ENCODE data around the gene MED13. TPM values are rescaled to one million over a fixed set of nuclear protein-coding genes. Genes with fewer than 3 reads are reported as not detected.

Gene MED13, protein sequence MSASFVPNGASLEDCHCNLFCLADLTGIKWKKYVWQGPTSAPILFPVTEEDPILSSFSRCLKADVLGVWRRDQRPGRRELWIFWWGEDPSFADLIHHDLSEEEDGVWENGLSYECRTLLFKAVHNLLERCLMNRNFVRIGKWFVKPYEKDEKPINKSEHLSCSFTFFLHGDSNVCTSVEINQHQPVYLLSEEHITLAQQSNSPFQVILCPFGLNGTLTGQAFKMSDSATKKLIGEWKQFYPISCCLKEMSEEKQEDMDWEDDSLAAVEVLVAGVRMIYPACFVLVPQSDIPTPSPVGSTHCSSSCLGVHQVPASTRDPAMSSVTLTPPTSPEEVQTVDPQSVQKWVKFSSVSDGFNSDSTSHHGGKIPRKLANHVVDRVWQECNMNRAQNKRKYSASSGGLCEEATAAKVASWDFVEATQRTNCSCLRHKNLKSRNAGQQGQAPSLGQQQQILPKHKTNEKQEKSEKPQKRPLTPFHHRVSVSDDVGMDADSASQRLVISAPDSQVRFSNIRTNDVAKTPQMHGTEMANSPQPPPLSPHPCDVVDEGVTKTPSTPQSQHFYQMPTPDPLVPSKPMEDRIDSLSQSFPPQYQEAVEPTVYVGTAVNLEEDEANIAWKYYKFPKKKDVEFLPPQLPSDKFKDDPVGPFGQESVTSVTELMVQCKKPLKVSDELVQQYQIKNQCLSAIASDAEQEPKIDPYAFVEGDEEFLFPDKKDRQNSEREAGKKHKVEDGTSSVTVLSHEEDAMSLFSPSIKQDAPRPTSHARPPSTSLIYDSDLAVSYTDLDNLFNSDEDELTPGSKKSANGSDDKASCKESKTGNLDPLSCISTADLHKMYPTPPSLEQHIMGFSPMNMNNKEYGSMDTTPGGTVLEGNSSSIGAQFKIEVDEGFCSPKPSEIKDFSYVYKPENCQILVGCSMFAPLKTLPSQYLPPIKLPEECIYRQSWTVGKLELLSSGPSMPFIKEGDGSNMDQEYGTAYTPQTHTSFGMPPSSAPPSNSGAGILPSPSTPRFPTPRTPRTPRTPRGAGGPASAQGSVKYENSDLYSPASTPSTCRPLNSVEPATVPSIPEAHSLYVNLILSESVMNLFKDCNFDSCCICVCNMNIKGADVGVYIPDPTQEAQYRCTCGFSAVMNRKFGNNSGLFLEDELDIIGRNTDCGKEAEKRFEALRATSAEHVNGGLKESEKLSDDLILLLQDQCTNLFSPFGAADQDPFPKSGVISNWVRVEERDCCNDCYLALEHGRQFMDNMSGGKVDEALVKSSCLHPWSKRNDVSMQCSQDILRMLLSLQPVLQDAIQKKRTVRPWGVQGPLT (N-terminal part only)
- 10 to 100 TPM; 24.3 to 69.0 (median 51.0) TPM for total RNA-seq

DNA sequence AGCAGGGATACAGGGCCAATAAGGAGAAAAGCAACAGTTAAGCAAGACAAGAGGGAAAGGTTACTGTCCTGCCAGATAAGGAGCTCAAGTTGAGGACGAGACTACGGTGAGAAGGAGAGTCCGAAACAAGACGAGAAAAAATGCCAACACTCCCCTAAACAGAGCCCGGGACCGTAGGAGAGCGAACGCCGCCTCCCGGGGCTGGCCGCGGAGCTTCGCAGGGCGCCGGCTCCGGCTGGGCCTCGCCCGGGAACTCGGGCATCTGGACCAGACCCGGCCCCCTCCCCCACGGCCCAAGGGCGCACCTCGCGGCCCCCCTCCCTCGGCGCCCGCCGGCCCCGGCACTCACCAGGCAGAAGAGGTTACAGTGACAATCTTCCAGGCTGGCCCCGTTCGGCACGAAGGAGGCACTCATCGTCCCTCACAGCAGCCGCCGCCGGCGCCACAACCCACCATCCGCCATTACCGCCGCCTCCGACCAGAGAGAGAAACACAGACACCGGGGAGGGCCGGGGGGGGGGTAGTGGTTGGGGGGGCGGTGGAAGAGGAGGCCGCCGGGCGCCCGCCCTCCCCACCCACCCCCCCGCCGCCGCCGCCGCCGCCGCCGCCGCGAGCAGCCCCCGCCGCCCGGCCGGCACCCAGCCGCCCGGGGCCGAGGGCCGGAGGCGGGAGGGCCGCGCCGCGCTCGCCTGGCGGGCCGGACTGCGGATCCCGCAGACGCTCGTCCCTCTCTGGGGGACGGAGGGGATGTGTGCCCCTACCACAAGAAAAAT is at the start of gene MED13:
TSS of gene MED13 (minus strand) at position 488 of the 773 bp plus-strand sequence. CDS start at position 415, 73 bp downstream.
- TF ChIP-seq, protein P1, sequence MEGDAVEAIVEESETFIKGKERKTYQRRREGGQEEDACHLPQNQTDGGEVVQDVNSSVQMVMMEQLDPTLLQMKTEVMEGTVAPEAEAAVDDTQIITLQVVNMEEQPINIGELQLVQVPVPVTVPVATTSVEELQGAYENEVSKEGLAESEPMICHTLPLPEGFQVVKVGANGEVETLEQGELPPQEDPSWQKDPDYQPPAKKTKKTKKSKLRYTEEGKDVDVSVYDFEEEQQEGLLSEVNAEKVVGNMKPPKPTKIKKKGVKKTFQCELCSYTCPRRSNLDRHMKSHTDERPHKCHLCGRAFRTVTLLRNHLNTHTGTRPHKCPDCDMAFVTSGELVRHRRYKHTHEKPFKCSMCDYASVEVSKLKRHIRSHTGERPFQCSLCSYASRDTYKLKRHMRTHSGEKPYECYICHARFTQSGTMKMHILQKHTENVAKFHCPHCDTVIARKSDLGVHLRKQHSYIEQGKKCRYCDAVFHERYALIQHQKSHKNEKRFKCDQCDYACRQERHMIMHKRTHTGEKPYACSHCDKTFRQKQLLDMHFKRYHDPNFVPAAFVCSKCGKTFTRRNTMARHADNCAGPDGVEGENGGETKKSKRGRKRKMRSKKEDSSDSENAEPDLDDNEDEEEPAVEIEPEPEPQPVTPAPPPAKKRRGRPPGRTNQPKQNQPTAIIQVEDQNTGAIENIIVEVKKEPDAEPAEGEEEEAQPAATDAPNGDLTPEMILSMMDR (IDR thresholded peaks at IDR 0.05): no peak
- TF ChIP-seq POLR2A (IDR thresholded peaks at IDR 0.05): peak in 1 of 4 donors; percentile 8
- no peak for DNase-seq
- H3K4me3 ChIP-seq: peak within 1 kb of the TSS; percentile 95 to 99 (median 98)
- WGBS, 2 donors: 1 to 2% methylated on average over 12 to 21 of the region's 79 CpGs
- peaks cover 9 to 45% (median 9%) of the 10 kb centered on the region in 3 donors for H3K4me1 ChIP-seq
- H3K27me3 ChIP-seq: no peaks in the 10 kb centered on the region
- H3K36me3 ChIP-seq: peaks cover 0 to 17% (median 0%) of the 10 kb centered on the region in 3 donors
- H3K27ac ChIP-seq: peak within 1 kb of the TSS; percentile 99 to 100 (median 99)
- intact Hi-C loops (cut with DNase I): no loop called here
- no peaks in the 10 kb centered on the region for H3K9me3 ChIP-seq

DNA sequence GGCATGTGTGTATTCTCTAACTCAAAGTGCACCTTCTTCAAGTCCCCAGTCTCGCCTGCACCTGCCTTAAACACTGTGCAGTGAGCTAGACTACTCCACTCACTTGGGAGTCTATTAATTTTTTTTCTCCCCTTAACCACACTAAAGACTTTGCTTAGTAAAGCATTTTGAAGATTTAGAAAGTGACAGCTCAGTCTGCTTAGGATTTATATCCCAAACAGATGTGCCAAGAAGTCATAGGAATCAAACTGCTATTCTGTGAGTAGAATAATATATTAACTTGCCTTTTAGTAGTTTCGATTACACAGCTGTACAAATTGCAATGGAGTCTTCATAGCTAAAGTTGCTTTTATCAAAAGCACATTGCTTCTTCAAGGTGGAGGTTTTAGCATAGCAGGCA is 47.2 kb upstream of the MED13 start:
- DNase-seq: no peak
- H3K27ac ChIP-seq: no peak overlapping the region
- H3K27me3 ChIP-seq: peaks cover 0 to 22% (median 0%) of the 10 kb centered on the region in 4 donors
- H3K36me3 ChIP-seq: no peaks in the 10 kb centered on the region
- intact Hi-C loops (cut with DNase I): no loop called here
- no peaks in the 10 kb centered on the region for H3K4me1 ChIP-seq
- H3K9me3 ChIP-seq: no peaks in the 10 kb centered on the region
- H3K4me3 ChIP-seq: no peak overlapping the region
- TF ChIP-seq POLR2A (IDR thresholded peaks at IDR 0.05): no peak
- TF ChIP-seq, protein P1 (IDR thresholded peaks at IDR 0.05): no peak
- WGBS, 2 donors: 58 to 78% methylated on average over 2 of the region's 2 CpGs

DNA sequence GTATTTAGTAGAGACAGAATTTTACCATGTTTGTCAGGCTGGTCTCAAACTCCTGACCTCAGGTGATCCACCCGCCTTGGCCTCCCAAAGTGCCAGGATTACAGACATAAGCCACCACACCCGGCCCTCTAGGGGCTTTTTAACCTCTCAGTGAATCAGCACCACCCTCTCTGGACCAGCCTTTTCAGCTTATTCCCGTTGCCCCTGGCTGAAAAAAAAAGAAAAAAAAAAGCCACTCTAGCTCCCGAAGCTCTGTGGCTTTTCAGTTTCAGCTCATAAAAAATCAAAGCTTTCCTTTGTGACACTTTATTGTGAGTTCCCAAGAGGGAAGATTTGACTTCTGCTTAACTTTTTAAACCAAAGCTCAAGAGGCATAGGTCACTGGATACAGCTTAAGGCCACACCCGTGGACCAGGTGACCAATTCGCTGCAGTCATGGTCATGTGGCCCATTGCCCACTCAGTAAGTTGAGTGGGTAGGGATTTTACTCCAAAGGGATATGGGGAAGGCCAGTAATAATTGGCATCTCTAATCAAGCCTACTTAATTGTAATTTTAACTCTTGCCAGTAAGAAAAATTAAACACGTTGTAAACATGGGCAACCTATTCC is 46.6 kb upstream of the MED13 start:
- TF ChIP-seq, protein P1 (IDR thresholded peaks at IDR 0.05): no peak
- intact Hi-C loops (cut with DNase I): no loop called here

DNA sequence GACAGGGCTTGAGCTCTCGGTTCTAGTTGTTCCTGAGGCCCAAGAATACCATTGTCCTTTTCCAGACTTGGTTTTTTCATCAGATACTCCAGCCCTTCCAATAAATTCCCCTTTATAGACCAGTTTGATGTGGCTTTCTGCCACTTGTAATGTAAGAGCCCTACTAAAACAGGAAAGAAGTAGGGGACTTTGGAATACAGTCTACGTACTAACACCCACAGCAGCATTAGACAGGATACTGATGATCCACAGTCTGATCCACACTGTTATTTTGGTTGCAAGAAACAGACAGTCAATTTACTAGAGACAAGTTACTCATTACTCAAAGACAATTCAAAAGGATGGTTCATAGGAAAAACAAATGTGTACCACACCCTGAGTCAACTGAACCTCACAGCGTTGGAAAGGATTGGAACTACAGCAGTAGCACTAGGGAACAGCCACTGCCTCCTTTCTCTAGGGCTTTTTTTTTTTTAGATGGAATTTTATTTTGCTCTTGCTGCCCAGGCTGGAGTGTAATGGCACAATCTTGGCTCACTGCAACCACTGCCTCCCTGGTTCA is 45.9 kb upstream of the MED13 start:
- H3K27me3 ChIP-seq: peaks cover 0 to 26% (median 0%) of the 10 kb centered on the region in 4 donors
- H3K27ac ChIP-seq: no peak overlapping the region
- intact Hi-C loops (cut with DNase I): no loop called here
- 62 to 67% methylated on average over 3 of the region's 3 CpGs for WGBS, 2 donors
- H3K36me3 ChIP-seq: no peaks in the 10 kb centered on the region
- no peak overlapping the region for H3K4me3 ChIP-seq
- TF ChIP-seq, protein P1 (IDR thresholded peaks at IDR 0.05): no peak
- no peak for TF ChIP-seq POLR2A (IDR thresholded peaks at IDR 0.05)
- H3K4me1 ChIP-seq: no peaks in the 10 kb centered on the region
- DNase-seq: no peak
- H3K9me3 ChIP-seq: no peaks in the 10 kb centered on the region

More for the DNA sequence above, 46.6 kb upstream of the MED13 start:
- DNase-seq: no peak
- H3K4me1 ChIP-seq: no peaks in the 10 kb centered on the region
- H3K4me3 ChIP-seq: no peak overlapping the region
- 44 to 48% methylated on average over 7 of the region's 7 CpGs for WGBS, 2 donors
- no peaks in the 10 kb centered on the region for H3K9me3 ChIP-seq
- H3K27ac ChIP-seq: no peak overlapping the region
- no peaks in the 10 kb centered on the region for H3K36me3 ChIP-seq
- peaks cover 0 to 22% (median 0%) of the 10 kb centered on the region in 4 donors for H3K27me3 ChIP-seq

Data from esophagus squamous epithelium (tissue), 5 donors.